CD4-positive, alpha-beta T cell treated with Interferon alpha-2 for 1 hour (primary cell): ENCODE measurements around the gene B9D2.

Source experiments
- DNase-seq, 2 donors: peaks; one replicate each; pipeline ENCODE4 v3.0.0-alpha.2; 2020 to 2022

The B9D2 gene

DNA sequence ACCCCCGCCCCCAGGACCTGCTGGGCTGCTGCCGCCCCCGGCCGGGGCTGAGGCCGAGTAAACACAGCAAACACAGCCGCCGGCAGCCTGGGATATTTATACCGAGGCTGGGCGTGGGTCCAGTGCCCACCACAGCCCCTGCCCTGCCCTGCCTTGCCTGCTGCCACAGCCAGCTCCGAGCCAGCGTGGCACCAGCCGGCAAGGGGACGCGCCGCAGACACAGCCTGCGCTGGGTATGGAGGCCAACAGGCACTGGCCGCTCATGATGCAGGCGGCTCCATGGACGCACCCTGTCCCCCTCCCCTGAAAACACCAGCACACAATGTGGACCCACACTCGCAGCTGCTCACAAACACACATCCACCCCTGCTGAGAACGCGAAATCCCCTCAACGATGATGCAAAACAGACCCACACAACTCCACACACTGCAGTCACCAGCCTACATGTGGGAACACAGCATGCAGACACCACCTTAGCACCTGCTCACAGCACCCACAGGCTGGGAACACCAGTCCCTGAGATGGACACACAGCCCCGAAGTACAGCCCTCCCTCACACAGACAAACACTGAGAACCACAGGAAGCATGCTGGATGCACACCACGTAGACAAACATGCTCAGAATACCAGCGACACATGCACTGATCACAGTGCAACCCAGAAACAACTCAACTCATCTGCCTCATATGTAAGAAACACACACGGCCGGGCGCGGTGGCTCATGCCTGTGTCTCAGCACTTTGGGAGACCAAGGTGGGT lies 37.8 kb downstream of the B9D2 start:
- DNase-seq = peak; percentile 36 to 46

DNA sequence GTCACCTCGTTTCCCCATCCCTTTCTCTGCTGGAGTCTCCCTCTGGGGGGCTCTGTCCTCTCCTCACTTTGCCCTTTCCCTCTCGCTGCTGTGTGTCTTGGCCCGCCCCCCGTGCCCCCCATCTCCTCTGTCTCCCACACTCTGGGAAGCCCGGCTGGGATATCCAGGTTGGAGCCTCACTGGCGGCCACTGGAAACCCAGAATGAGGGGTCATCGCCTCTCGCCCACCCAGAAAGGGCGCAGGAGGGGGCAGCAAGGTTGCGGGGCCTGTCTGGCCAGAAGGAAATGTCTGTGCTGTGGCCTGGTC lies 38.4 kb downstream of the B9D2 start:
- no peak for DNase-seq

DNA sequence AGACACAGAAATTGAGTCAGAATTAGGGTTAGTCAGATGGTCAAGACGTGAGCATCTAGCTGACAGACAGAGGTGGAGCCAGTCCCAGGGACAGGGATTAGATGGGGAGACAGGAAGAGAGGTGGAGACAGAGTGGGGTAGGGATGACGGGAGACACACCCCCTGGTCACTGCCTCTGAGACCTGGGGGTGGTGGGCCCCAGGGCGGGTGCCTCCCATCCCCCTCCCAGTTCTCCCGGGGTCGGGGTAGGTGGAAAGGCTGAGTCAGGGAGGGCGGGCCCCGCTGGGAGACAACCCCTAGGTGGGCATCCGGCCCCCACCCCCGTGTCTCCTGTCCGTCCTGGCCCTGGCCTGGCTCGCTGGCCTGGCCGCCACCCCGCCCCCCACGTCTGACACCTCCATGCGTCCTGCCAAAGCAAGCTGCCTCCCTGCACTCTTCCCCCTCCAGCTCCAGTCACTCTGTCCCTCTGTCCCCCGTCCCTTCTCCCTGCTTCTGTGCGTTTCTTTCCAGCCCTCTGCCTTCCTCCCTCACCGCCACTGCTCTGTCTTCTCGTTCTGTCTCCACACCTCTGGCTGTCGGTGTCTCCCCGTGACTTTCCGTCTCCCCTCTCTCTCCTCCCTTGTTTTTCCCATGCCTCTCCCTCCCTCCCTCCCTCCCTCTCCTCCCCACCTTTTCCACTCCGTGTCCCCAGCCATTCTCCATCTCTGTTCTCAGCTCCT lies 38.9 kb downstream of the B9D2 start:
- peak in 1 of 2 donors; percentile 24 for DNase-seq

DNA sequence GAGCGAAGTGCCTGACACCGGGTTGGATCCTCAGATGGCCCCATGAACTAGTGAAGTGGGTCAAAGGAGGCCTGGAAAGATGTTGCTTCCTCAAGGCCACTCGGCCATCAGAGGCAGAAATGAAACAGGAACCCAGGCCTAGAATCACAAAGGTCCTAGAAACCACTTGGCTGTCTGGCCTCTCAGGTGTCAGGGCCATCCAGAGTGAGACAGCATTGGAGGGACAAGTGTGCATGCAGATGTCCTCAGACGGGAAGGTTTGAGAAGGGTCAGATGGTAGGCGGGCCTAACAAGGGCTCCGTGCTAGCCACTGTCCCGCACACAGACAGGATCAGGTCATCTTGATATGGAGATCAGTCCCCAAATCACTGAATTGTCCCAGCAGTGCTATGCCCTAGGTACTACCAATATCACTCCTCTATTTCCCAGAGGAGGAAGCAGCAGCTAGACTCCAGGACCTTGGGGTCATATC lies 39.7 kb downstream of the B9D2 start:
- DNase-seq = no peak

DNA sequence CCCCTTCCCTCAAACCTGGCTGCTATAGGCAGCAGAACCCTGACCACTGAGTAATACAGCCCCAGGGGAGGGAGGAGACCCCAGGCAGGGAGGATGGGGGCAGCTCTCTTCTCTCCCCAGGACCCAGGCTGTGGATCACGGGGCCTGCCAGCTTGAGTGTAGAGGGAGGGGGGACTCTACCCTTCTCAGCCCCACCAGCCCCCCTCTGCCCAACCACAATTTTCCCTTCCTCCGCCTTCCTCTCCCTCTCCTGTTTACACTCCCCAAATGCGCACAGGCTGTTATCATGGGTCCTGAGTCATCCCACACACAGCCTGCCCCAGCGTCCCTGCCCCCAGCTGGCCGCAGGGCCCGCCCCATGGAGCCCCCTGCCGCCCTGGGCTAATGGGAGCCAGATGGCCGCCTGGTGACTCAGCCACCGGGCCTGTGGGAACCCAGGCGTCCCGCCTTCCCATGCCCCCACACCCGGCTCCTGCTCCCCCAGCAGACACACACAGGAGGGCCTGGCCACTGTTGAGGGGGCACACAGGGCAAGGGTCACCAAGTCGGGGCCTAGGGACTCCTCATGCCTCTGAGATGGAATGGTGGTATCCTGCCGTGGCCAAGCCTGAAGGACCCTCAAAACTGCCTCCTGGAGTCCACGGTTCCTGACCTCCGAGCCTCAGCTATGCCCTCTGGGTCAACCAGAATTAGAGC lies 40.4 kb downstream of the B9D2 start:
- peak in 1 of 2 donors; percentile 30 for DNase-seq

DNA sequence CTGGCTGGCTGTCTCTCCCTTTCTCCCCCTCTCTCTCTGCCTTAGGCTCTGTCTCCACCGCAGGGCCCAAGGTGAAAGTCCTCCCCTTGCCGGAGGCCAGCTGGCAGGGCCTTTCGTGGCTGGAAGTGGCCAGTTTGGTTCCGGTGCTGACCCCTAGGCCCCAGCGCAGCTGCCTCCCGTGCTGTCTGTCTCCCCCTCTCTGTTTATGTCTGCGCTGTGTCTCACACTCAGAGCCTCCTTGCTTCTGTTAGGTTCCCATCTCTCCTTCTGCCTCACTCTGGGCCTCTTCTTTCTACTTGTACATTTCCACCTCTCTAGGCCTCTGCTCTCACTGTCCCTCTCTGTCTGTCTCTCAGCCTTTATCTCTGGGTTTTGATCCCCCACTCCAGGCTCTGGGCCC lies 40.9 kb downstream of the B9D2 start:
- no peak for DNase-seq

DNA sequence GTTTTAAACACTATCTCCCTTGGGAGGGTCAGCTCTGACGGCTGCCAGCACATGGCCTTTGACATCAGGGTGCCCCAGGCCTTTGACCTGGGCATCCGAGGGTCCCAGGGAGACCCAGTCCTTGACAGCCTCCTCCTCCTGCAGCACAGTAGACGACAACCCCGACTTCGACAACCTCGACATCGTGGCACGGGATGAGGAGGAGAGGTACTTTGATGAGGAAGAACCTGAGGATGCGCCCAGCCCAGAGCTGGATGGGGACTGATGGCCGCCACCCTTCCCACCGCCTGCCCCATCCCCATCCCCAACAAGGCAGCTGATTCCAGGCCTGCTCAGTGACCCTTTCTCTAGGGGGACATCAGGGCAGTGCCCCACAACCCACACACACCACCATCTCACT lies 41.5 kb downstream of the B9D2 start:
- DNase-seq = no peak

DNA sequence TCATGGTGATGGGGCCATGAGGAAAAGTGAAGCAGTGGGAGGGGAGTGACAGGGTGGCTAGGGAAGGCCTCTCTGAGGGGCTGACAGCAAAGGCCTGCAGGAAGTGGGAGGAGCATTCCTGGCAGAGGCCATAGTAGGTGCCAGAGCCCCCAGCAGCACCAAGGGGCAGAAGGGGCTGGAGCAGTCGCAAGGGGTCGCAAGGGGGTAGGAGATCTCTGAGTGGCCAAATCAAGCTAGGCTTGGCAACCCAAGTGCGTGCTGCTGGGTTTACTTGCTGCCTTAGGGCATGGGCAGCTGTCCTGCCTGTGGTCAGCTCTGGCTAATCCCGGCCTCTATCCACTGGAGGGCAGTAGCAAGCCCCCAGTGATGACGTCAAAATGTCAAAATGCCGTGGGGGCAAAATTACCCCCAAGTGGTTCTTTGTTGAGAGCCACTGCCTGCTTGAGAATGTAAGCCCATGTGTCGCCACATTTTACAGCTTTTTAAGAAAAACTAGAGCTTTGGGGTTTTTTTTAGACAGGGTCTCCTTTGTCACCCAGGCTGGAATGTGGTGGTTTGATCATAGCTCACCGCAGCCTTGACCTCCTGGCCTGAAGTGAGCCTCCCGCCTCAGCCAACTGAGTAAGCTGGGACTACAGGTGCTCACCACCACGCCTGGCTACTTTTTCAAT lies 42.2 kb downstream of the B9D2 start:
- DNase-seq = peak in 1 of 2 donors; percentile 40

DNA sequence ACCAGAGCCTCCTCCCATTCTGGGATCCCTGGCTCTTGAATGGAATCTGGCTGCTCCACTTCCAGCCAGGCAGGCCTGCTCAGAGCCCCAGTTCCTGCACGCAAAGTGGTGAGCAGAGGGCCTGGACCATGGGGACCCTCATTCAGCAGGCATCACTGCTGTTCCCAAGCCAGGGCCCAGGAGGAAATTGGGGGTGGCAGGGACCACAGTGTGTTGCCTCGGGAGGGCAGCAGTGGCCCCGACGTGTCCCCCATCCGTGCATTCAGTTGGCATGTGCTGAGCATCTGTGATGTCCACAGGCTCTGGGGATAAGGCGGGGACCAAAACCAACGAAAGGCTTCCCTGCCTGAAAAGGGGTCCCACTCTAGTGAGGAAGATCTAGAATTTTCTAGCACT lies 42.7 kb downstream of the B9D2 start:
- no peak for DNase-seq

DNA sequence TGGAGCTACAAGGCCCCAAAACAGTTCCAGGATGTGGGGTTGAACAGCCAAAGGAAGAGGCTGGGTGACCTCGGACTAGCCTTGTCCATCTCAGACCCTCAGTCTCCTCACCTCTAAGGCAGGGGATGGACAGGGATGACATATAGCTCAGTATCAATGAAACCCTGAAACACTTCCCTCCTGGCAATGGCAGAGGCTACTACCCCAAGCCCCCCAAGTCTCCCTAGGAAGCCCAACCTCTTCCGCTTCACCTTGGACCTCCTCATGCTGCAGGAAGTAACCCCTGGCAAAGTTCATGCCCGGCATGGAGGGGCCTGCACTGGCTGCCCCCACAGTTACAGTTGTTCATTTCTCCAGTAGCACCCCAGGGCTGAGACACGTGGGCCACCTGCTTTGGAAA lies 43.4 kb downstream of the B9D2 start:
- DNase-seq = no peak

DNA sequence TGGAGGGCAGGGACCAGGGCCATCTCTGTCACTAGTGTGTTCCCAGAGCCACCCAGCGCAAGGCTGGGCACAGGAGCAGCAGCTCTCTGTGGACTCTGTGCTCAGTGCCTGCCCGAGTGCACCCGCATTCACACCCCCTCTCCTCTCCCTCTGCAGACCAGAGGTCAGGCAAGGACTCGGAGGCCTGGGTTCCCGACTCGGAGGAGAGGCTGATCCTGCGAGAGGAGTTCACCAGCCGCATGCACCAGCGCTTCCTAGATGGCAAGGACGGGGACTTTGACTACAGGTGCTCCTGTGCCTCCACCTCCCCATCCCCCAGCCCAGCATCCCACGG lies 43.8 kb downstream of the B9D2 start:
- no peak for DNase-seq

DNA sequence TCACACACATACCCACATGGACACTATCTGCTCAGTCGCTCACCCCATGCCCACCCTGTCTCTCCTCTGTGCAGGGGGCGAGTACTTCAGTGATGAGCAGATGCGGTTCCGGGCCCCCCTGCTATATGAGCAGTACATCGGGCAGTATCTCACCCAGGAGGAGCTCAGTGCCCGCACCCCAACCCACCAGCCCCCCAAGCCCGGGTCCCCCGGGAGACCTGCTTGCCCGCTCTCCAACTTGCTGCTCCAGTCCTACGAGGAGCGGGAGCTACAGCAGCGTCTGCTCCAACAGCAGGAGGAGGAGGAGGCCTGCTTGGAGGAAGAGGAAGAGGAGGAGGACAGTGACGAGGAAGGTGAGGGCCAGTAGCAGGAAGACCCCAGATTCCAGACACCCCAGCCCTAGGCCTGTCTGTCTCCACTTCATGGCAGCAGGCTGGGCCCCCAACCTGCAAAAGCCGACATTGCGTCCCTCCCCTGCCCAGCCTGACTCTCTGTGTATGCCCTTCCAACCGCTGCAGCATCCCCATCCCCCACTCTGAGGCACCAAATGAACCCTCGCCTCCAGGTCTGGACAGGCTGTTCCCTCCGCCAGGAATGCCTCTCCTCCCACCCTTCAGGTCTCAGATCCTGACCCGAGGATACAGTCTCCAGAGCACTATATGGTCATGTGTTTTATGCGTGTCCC lies 44.3 kb downstream of the B9D2 start:
- DNase-seq = no peak

DNA sequence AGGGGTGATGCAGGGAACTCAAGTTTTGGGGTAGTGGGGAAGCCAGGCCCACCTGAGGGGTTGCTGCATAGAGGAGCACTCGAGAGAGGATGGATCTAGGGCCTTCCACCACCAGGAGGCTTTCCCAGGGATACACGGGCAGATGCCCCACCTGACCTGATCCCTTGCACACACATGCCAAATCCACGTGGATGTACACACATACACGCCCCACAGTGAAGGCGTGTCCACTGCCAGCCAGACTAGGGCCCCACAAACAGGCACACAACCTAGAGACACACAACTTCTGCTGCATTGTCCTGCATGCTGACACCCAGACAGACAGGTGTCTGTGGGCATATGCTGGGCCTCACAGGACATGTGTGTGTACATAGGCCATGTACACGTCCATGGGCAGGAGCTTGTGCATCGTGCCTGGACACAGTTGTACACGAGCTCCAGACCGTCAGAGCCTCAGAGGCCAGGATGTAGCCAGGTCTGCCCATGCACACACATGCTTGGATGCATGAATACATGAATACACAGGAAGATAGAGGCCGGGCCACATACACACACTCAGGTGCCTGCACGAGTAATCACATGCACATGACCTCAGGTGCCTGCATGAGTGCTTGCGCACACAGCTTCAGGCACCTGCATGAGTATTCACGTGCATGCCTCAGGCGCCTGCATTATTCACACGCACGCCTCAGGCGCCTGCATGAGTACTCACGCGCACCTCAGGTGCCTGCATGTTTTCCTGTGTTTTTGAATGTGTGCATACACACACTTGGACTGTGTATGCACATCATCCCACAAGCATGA lies 45.1 kb downstream of the B9D2 start:
- no peak for DNase-seq

DNA sequence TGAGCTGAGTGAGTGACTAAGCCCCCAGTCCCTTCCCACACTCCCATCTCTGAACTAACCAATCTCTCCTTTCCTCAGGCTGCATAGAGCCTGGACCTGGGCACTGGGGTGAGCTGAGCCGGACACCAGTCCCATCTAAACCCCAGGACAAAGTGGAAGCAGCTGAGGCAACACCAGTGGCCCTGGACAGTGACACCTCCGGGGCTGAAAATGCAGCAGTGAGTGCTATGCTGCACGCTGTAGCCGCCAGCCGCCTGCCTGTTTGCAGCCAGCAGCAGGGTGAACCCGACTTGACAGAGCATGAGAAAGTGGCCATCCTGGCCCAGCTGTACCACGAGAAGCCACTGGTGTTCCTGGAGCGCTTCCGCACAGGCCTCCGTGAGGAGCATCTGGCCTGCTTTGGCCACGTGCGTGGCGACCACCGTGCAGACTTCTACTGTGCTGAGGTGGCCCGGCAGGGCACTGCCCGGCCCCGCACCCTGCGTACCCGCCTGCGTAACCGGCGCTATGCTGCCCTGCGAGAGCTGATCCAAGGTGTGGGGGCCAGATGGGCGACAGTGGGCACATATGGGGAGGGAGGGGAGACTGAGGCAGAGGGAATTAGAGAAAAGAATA lies 47.5 kb downstream of the B9D2 start:
- DNase-seq = no peak

DNA sequence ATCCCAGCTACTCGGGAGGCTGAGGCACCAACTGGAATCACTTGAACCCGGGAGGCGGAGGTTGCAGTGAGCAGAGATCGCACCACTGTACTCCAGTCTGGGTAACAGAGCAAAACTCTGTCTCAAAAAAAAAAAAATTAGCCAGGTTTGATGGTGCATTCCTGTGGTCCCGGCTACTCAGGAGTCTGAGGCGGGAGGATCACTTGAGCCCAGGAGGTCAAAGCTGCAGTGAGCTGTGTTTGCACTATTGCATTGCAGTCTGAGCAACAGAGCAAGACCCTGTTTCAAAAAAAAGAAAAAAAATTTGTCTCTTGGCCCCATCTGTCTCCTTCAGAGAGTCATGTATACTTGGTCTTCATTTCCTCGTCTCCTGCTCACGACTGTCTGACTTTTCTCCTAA lies 52.3 kb downstream of the B9D2 start:
- DNase-seq = no peak

DNA sequence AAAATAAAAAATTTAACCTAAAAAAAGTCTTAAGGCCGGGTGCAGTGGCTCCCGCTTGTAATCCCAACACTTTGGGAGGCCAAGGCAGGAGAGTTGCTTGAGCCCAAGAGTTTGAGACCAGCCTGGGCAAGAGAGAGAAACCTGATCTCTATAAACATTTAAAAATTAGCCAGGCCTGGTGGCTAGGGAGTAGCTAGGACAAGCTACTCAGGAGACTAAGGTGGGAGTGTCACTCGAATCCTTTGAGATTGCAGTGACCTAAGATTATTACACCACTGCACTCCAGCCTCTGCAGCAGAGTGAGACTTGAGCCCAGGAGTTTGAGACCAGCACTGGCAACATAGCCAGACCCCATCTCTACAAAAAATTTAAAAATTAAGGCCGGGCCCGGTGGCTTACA lies 52.9 kb downstream of the B9D2 start:
- no peak for DNase-seq

DNA sequence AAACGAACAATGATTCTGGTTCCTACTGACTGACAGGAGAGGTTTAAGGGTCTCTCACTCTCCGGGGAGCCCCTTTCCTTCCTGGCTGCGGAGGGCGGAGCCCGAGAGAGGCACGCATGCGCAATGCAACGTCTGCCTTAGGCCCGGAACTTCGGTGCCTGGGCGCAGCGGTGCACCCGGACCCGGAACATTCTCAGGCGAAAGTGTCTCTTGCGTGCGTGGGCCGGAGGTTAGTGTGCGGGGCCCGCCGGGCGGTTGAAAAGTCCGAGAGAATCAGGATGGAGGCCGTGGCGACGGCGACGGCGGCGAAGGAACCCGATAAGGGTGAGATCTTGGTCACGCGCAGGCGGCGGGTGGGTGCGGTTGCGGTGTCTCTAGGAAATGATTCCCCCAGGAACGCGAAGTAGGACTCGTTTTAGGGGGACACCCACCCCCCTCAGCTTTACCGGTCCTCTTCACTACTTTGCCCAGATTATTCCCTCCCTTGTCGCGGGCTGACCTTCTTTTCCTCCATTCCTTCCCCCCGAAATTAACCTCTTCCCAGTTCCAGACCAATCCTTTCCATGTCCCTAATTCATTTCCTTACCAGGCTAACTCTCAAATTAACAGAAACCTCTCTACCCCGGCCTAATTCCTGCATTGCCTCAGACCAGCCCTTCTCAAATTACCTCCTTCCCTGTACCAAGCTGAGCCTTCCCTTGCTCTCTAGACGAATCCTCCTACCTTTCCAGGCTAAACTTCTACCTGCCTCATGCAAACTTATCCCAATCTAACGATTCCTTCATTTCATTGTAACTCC lies 53.7 kb downstream of the B9D2 start, which contains the start of gene CCDC97:
CCDC97 (plus strand) TSS at position 140 of the 799 bp plus-strand sequence; CDS start at position 279, 139 bp downstream.
- DNase-seq = peak; percentile 87 to 92

DNA sequence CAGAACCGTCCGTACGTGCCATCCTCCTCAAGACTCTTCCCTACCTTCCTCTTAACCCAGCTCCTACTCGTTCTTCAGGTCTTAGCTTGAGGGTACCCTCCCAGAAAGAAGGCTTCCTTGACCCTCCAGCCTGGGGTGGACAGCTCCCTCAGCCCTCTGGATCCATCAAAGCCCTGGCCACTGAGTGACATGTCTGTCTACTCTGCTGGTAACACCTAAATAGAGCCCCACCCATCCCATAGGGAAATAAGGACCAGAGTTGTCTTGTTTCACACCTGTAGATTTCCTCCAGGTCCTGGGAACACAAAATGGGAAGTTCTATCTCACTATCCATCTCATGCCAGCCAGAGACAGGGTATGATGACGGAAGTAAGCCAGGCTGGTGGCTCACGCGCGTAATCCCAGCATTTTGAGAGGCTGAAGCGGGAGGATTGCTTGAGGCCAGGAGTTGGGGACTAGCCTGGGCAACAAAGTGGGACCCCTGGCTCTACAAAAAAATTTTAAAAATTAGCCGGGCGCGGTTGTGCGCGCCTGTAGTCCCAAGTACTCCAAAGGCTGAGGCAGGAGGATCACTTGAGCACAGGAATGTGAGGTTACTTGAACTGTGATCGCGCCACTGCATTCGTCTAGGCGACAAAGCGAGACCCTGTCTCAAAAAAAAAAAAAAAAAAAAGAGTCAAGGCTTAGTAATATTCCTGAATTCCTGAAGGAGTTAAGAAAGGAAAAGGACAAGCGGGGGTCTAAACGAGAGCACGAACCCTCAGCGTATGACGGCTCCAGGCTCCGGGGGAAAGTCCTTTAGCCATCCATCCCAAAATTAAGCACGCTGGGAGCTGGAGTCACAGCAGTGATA lies 54.5 kb downstream of the B9D2 start:
- DNase-seq = no peak

DNA sequence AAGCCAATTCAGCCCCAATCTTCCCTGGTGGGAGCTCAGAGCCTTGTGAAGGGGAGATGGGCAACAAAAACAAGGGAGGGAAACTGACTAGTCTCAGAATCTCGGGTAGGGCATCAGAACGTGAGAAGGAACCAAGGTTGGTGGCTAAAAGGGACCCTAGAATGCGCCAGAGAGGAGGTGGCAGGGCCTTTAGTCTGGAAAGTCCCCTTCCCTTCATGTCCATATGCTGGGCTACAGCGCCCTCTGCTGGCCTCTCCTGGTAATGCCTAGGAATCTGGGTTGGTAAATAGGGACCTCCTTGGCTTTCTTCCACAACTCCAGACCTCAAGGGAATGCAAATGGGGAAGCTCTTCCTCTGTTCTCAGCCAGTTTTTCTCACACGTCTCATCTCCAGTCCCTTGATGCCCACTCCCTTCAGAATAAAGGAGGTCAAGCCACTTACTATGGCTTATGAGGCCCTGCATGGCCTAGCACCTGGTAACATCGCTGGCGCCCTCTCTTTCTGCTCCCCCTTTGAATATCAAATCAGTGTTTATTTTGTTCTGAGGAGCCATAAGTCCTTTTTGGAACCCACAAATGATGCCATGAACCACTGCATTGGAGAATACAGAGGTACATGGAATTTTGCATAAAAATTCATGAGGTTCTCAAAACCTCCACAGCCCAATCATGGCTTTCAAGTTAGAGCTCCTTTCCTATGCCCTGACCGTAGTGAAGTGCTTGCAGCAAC lies 55.3 kb downstream of the B9D2 start:
- peak; percentile 89 to 93 for DNase-seq
